ENCODE results near the gene SH2D3C.
A peak's percentile ranks its signal among the peaks of the same experiment; 100 is the strongest.

The SH2D3C gene

GRCh38 chr9:127754099-127755060, 24.1 kb downstream of the SH2D3C start:
- DNase-seq: peak; percentile 24
- in situ Hi-C loops (cut with HindIII; ENCODE audit: low pct_ligation_motif_present, low pct_unique_long_range_greater_than_20kb, low sequenced_read_pairs): no loop called here

- no peak for DNase-seq
- in situ Hi-C loops (cut with HindIII; ENCODE audit: low pct_ligation_motif_present, low pct_unique_long_range_greater_than_20kb, low sequenced_read_pairs): no loop called here
Measured at GRCh38 chr9:127753622-127754021, 24.8 kb downstream of the SH2D3C start.

GRCh38 chr9:127753148-127753547, 25.3 kb downstream of the SH2D3C start:
- DNase-seq: no peak
- in situ Hi-C loops (cut with HindIII; ENCODE audit: low pct_ligation_motif_present, low pct_unique_long_range_greater_than_20kb, low sequenced_read_pairs): no loop called here

- peak; percentile 33 for DNase-seq
- in situ Hi-C loops (cut with HindIII; ENCODE audit: low pct_ligation_motif_present, low pct_unique_long_range_greater_than_20kb, low sequenced_read_pairs): no loop called here
Measured at GRCh38 chr9:127751269-127752054, 27.0 kb downstream of the SH2D3C start.

- in situ Hi-C loops (cut with HindIII; ENCODE audit: low pct_ligation_motif_present, low pct_unique_long_range_greater_than_20kb, low sequenced_read_pairs): no loop called here
- DNase-seq: no peak
Measured at GRCh38 chr9:127749090-127749787, 29.2 kb downstream of the SH2D3C start.

GRCh38 chr9:127746959-127747569, 31.4 kb downstream of the SH2D3C start:
- in situ Hi-C loops (cut with HindIII; ENCODE audit: low pct_ligation_motif_present, low pct_unique_long_range_greater_than_20kb, low sequenced_read_pairs): no loop called here
- DNase-seq: no peak

GRCh38 chr9:127744398-127745110, 33.9 kb downstream of the SH2D3C start:
- no peak for DNase-seq
- in situ Hi-C loops (cut with HindIII; ENCODE audit: low pct_ligation_motif_present, low pct_unique_long_range_greater_than_20kb, low sequenced_read_pairs): no loop called here

- in situ Hi-C loops (cut with HindIII; ENCODE audit: low pct_ligation_motif_present, low pct_unique_long_range_greater_than_20kb, low sequenced_read_pairs): no loop called here
- peak; percentile 83 for DNase-seq
Measured at GRCh38 chr9:127742435-127743088, 35.9 kb downstream of the SH2D3C start.

- in situ Hi-C loops (cut with HindIII; ENCODE audit: low pct_ligation_motif_present, low pct_unique_long_range_greater_than_20kb, low sequenced_read_pairs): no loop called here
- peak; percentile 27 for DNase-seq
Measured at GRCh38 chr9:127741831-127742434, 36.5 kb downstream of the SH2D3C start.

GRCh38 chr9:127739614-127740330, 38.7 kb downstream of the SH2D3C start:
- in situ Hi-C loops (cut with HindIII; ENCODE audit: low pct_ligation_motif_present, low pct_unique_long_range_greater_than_20kb, low sequenced_read_pairs): no loop called here
- no peak for DNase-seq

- in situ Hi-C loops (cut with HindIII; ENCODE audit: low pct_ligation_motif_present, low pct_unique_long_range_greater_than_20kb, low sequenced_read_pairs): no loop called here
- DNase-seq: no peak
Measured at GRCh38 chr9:127738666-127739065, 39.8 kb downstream of the SH2D3C start.

- no peak for DNase-seq
- in situ Hi-C loops (cut with HindIII; ENCODE audit: low pct_ligation_motif_present, low pct_unique_long_range_greater_than_20kb, low sequenced_read_pairs): no loop called here
Measured at GRCh38 chr9:127735530-127736185, 42.8 kb downstream of the SH2D3C start.

GRCh38 chr9:127734747-127735529, 43.5 kb downstream of the SH2D3C start, which contains the start of gene TOR2A:
TOR2A (minus strand) TSS chr9:127735294; CDS start chr9:127735270, 24 bp downstream.
- peak; percentile 93 for DNase-seq
- in situ Hi-C loops (cut with HindIII; ENCODE audit: low pct_ligation_motif_present, low pct_unique_long_range_greater_than_20kb, low sequenced_read_pairs): no loop called here

- in situ Hi-C loops (cut with HindIII; ENCODE audit: low pct_ligation_motif_present, low pct_unique_long_range_greater_than_20kb, low sequenced_read_pairs): no loop called here
- DNase-seq: no peak
Measured at GRCh38 chr9:127734247-127734746, 44.2 kb downstream of the SH2D3C start.

GRCh38 chr9:127733614-127734013, 44.9 kb downstream of the SH2D3C start:
- in situ Hi-C loops (cut with HindIII; ENCODE audit: low pct_ligation_motif_present, low pct_unique_long_range_greater_than_20kb, low sequenced_read_pairs): no loop called here
- no peak for DNase-seq
